SK-N-SH (cell line): ENCODE data around the gene OR56B4. TPM values are rescaled to one million over a fixed set of nuclear protein-coding genes. Genes with fewer than 3 reads are reported as not detected.
"Not testable (repeated sequence)": the region's sequence is repeated elsewhere in the genome, so short reads cannot be mapped to it uniquely, and the experiment has no call there.

Experiments used
- CTCF ChIA-PET: fragments of 300-600, 350-600 bp; formaldehyde crosslinking; extraction: SDS; loops from one replicate; lab custom pipeline; 2021; lab: Yijun Ruan, JAX
- POLR2A ChIA-PET: fragments of 350-600 bp; sonication (Branson Sonifier 250); formaldehyde crosslinking; extraction: SDS; loops from one replicate; lab custom pipeline; 2020; ENCODE audit warnings: antibody characterized with exemption, inconsistent platforms; lab: Yijun Ruan, JAX
- DNase-seq: peaks from one replicate; pipeline ENCODE4 v3.0.0; 2012
- H2AFZ ChIP-seq: fragments of 200-600 bp; sonication (generic); 2 replicates; pipeline ENCODE4 v1.8.1; 2016; ENCODE audit warnings: antibody characterized with exemption, mild to moderate bottlenecking, low read depth
- H3F3A ChIP-seq: fragments of 200-600 bp; sonication (generic); replicated peaks from 2 replicates; pipeline ENCODE3; 2016; ENCODE audit warnings: antibody characterized with exemption, mild to moderate bottlenecking; ENCODE audit not compliant: insufficient read depth
- H3K27ac ChIP-seq, 2 experiments: fragments of 200-500 bp in 1 of 2; fragments of 200-600 bp in 1 of 2; sonication (Bioruptor generic) in 1 of 2; sonication (generic), shearing (Covaris generic) in 1 of 2; 2 replicates each; pipeline versions ENCODE4 v1.5.1 to v1.6.1; 2014 to 2016; ENCODE audit warnings: low read depth in 2 of 2, inconsistent platforms in 1 of 2, low read length in 1 of 2, mild to moderate bottlenecking in 1 of 2, mixed read lengths in 1 of 2
- H3K27me3 ChIP-seq: fragments of 200-600 bp; sonication (generic), shearing (Covaris generic); 2 replicates; pipeline ENCODE4 v1.6.1; 2016; ENCODE audit warnings: mixed run types; ENCODE audit not compliant: insufficient read depth
- H3K36me3 ChIP-seq, 2 experiments: fragments of 200-500 bp in 1 of 2; fragments of 200-600 bp in 1 of 2; sonication (Bioruptor generic) in 1 of 2; sonication (generic) in 1 of 2; replicated peaks in 1 of 2; 2 replicates each; pipeline versions ENCODE3 to v1.5.1; 2014 to 2016; ENCODE audit warnings: low read length in 1 of 2, mild to moderate bottlenecking in 1 of 2; ENCODE audit not compliant: insufficient read depth in 2 of 2, control insufficient read depth in 1 of 2
- H3K4me1 ChIP-seq, 2 experiments: fragments of 200-500 bp in 1 of 2; fragments of 200-600 bp in 1 of 2; sonication (Bioruptor generic) in 1 of 2; sonication (generic), shearing (Covaris generic) in 1 of 2; 2 replicates each; pipeline versions ENCODE4 v1.5.1 to v1.6.1; 2014 to 2016; ENCODE audit warnings: low read depth in 1 of 2, low read length in 1 of 2, mixed run types in 1 of 2; ENCODE audit not compliant: insufficient read depth in 2 of 2, control insufficient read depth in 1 of 2
- H3K4me2 ChIP-seq: fragments of 200-600 bp; sonication (generic), shearing (Covaris generic); 2 replicates; pipeline ENCODE4 v1.6.1; 2017; ENCODE audit warnings: mixed run types
- H3K4me3 ChIP-seq, 2 experiments: fragments of 200-500 bp in 1 of 2; fragments of 200-600 bp in 1 of 2; sonication (Bioruptor generic) in 1 of 2; sonication (generic), shearing (Covaris generic) in 1 of 2; 2 replicates each; pipeline versions ENCODE4 v1.5.1 to v1.8.1; 2014 to 2016; ENCODE audit warnings: low read depth in 2 of 2, inconsistent platforms in 1 of 2, low read length in 1 of 2, mild to moderate bottlenecking in 1 of 2, mixed read lengths in 1 of 2, moderate library complexity in 1 of 2
- H3K79me2 ChIP-seq: fragments of 200-600 bp; sonication (generic); 2 replicates; pipeline ENCODE4 v1.8.1; 2017; ENCODE audit warnings: mild to moderate bottlenecking; ENCODE audit not compliant: insufficient read depth
- H3K9ac ChIP-seq: fragments of 200-600 bp; sonication (generic); 2 replicates; pipeline ENCODE4 v1.6.1; 2017; ENCODE audit warnings: mixed run types
- H3K9me2 ChIP-seq: fragments of 200-600 bp; sonication (generic); 2 replicates; pipeline ENCODE4 v1.6.1; 2017; ENCODE audit warnings: mixed run types
- H3K9me3 ChIP-seq: fragments of 200-600 bp; sonication (generic); 2 replicates; pipeline ENCODE4 v1.6.1; 2017; ENCODE audit warnings: mixed run types, mild to moderate bottlenecking, moderate library complexity
- H4K20me1 ChIP-seq: fragments of 200-600 bp; sonication (generic); 2 replicates; pipeline ENCODE4 v1.6.1; 2017; ENCODE audit warnings: mild to moderate bottlenecking, mixed run types; ENCODE audit not compliant: insufficient read depth
- EP300 ChIP-seq, 2 experiments: IDR thresholded peaks; 2 replicates each; pipeline versions ENCODE4 v1.4.0 to v1.6.1; 2012; ENCODE audit warnings: borderline replicate concordance in 1 of 2, low read depth in 1 of 2, low read length in 1 of 2
- EZH2phosphoT487 ChIP-seq: fragments of 200-600 bp; sonication (generic); IDR thresholded peaks from 2 replicates; pipeline ENCODE4 v1.6.1; 2017; ENCODE audit warnings: low read depth, mixed run types, mild to moderate bottlenecking, antibody characterized with exemption, moderate library complexity, borderline replicate concordance
- FOXJ3 ChIP-seq: sonication (generic); formaldehyde crosslinking; IDR thresholded peaks from 2 replicates; pipeline ENCODE4 v1.5.1; 2020; ENCODE audit warnings: mild to moderate bottlenecking, missing genetic modification reagents
- GABPA ChIP-seq: IDR thresholded peaks from 2 replicates; pipeline ENCODE4 v1.4.0; 2012; ENCODE audit warnings: low read depth, mild to moderate bottlenecking
- MEF2A ChIP-seq: IDR thresholded peaks from 2 replicates; pipeline ENCODE4 v1.4.0; 2012; ENCODE audit warnings: low read depth, borderline replicate concordance
- NFIC ChIP-seq: IDR thresholded peaks from 2 replicates; pipeline ENCODE4 v1.4.0; 2012; ENCODE audit warnings: borderline replicate concordance
- POLR2AphosphoS5 ChIP-seq: IDR thresholded peaks from 2 replicates; pipeline ENCODE4 v1.6.1; 2012; ENCODE audit warnings: low read depth, low read length
- RAD21 ChIP-seq: IDR thresholded peaks from 2 replicates; pipeline ENCODE4 v1.6.1; 2012; ENCODE audit warnings: mild to moderate bottlenecking, low read length
- RXRA ChIP-seq: IDR thresholded peaks from 2 replicates; pipeline ENCODE4 v1.4.0; 2012; ENCODE audit warnings: low read depth, mild to moderate bottlenecking, borderline replicate concordance
- TAF1 ChIP-seq: IDR thresholded peaks from 2 replicates; pipeline ENCODE4 v1.6.1; 2012; ENCODE audit warnings: low read depth, mild to moderate bottlenecking, low read length, moderate library complexity, borderline replicate concordance
- WGBS: methylation state at CpG from one replicate; pipeline ENCODE4 v1.1.6; 2017; ENCODE audit warnings: low lambda C conversion rate; 5-methylcytosine and 5-hydroxymethylcytosine counted together
- polyA plus RNA-seq, 3 experiments: library from polyadenylated mRNA; depleted of rRNA; stranded (reverse); fragments of >200 nt; gene quantifications; 2 replicates each; pipeline ENCODE4 v1.2.3, GENCODE V29; 2012
- TF ChIP-seq, protein P1 (sequence below): IDR thresholded peaks from 2 replicates; pipeline ENCODE4 v1.6.1; 2012; ENCODE audit warnings: mild to moderate bottlenecking, low read depth, low read length, moderate library complexity

The OR56B4 gene
- polyA plus RNA-seq, 1 of the 3 experiments (the other 2 are of a cell fraction) = not detected

- POLR2A ChIA-PET, H3K36me3 ChIP-seq, H3K4me1 ChIP-seq, CTCF ChIA-PET, H3K9ac ChIP-seq, H3K9me2 ChIP-seq, H3K9me3 ChIP-seq, H3K79me2 ChIP-seq, H2AFZ ChIP-seq, H3K4me2 ChIP-seq, H3K27ac ChIP-seq, DNase-seq, H3F3A ChIP-seq, H4K20me1 ChIP-seq, H3K4me3 ChIP-seq, H3K27me3 ChIP-seq: not testable (repeated sequence)
- 0% methylated on average over 2 of the region's 2 CpGs for WGBS
These were observed 31.0 kb upstream of the OR56B4 start for GRCh38 chr11:6076443-6076842.

GRCh38 chr11:6077723-6078122 lies 29.8 kb upstream of the OR56B4 start:
- no peak for DNase-seq
- ChIA-PET POLR2A (no interaction called here), CTCF (no interaction called here)
- H3K79me2 ChIP-seq = no peaks in the 10 kb centered on the region
- H3K27ac ChIP-seq = no peak overlapping the region
- H3K9me2 ChIP-seq = no peaks in the 10 kb centered on the region
- no peaks in the 10 kb centered on the region for H4K20me1 ChIP-seq
- H3K4me3 ChIP-seq = no peak overlapping the region
- 4% methylated on average over 6 of the region's 6 CpGs for whole genome bisulfite sequencing
- H3K27me3 ChIP-seq = no peaks in the 10 kb centered on the region; the same call in 1 of the 2 replicates
- no peak overlapping the region for H2AFZ ChIP-seq
- H3K4me2 ChIP-seq = no peak overlapping the region
- no peaks in the 10 kb centered on the region for H3F3A ChIP-seq
- H3K9me3 ChIP-seq = no peaks in the 10 kb centered on the region
- no peak for TF ChIP-seq NFIC
- TF ChIP-seq MEF2A = no peak
- TF ChIP-seq, protein P1, sequence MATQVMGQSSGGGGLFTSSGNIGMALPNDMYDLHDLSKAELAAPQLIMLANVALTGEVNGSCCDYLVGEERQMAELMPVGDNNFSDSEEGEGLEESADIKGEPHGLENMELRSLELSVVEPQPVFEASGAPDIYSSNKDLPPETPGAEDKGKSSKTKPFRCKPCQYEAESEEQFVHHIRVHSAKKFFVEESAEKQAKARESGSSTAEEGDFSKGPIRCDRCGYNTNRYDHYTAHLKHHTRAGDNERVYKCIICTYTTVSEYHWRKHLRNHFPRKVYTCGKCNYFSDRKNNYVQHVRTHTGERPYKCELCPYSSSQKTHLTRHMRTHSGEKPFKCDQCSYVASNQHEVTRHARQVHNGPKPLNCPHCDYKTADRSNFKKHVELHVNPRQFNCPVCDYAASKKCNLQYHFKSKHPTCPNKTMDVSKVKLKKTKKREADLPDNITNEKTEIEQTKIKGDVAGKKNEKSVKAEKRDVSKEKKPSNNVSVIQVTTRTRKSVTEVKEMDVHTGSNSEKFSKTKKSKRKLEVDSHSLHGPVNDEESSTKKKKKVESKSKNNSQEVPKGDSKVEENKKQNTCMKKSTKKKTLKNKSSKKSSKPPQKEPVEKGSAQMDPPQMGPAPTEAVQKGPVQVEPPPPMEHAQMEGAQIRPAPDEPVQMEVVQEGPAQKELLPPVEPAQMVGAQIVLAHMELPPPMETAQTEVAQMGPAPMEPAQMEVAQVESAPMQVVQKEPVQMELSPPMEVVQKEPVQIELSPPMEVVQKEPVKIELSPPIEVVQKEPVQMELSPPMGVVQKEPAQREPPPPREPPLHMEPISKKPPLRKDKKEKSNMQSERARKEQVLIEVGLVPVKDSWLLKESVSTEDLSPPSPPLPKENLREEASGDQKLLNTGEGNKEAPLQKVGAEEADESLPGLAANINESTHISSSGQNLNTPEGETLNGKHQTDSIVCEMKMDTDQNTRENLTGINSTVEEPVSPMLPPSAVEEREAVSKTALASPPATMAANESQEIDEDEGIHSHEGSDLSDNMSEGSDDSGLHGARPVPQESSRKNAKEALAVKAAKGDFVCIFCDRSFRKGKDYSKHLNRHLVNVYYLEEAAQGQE = no peak
- TF ChIP-seq EP300 (IDR thresholded peaks at IDR 0.05; ENCODE audit: borderline replicate concordance in 1 of 2, low read depth in 1 of 2, low read length in 1 of 2) = no peak
- TF ChIP-seq TAF1 = no peak
- TF ChIP-seq GABPA = no peak
- TF ChIP-seq FOXJ3 (CRISPR knock-in tag) = no peak
- no peak for TF ChIP-seq EZH2phosphoT487
- TF ChIP-seq RAD21 = no peak
- TF ChIP-seq POLR2AphosphoS5 = no peak
- TF ChIP-seq RXRA = no peak
- TF ChIP-seq, all 33 proteins: peak for 0
- Histone ChIP-seq H3K36me3 (no peaks in the 10 kb centered on the region), H3K4me1 (no peaks in the 10 kb centered on the region), H3K9ac (no peak overlapping the region)
